Endothelial cell (in vitro differentiated cells): Measurements from ENCODE around the gene GALNT2. TPM values are rescaled to one million over a fixed set of nuclear protein-coding genes. Genes with fewer than 3 reads are reported as not detected.

Experiments
- DNase-seq: peaks from one replicate; pipeline ENCODE4 v3.0.0; 2021; ENCODE audit warnings: low spot score
- H3K27ac Mint-ChIP-seq: one replicate; pipeline ENCODE4 v1.8.0; 2021; ENCODE audit warnings: mixed read lengths, inconsistent platforms; ENCODE audit not compliant: unreplicated experiment
- H3K27me3 Mint-ChIP-seq: one replicate; pipeline ENCODE4 v1.8.0; 2021; ENCODE audit warnings: mild to moderate bottlenecking, moderate library complexity, mixed read lengths, inconsistent platforms; ENCODE audit not compliant: unreplicated experiment
- H3K36me3 Mint-ChIP-seq: one replicate; pipeline ENCODE4 v1.8.0; 2021; ENCODE audit warnings: mild to moderate bottlenecking, low read depth, mixed read lengths, inconsistent platforms; ENCODE audit not compliant: unreplicated experiment
- H3K4me1 Mint-ChIP-seq: one replicate; pipeline ENCODE4 v1.8.0; 2021; ENCODE audit warnings: mild to moderate bottlenecking, mixed read lengths, inconsistent platforms; ENCODE audit not compliant: unreplicated experiment
- H3K4me3 Mint-ChIP-seq: one replicate; pipeline ENCODE4 v1.8.0; 2021; ENCODE audit warnings: mild to moderate bottlenecking, mixed read lengths, inconsistent platforms; ENCODE audit not compliant: unreplicated experiment
- H3K9me3 Mint-ChIP-seq: one replicate; pipeline ENCODE4 v1.8.0; 2021; ENCODE audit warnings: mixed read lengths, inconsistent platforms; ENCODE audit not compliant: unreplicated experiment
- total RNA-seq: library from RNA; stranded (reverse); fragmentation: NEBNext Ultra II Directional; extraction: Animal tissue kit (Norgen Biotek cat#: 25700); gene quantifications from one replicate; pipeline ENCODE4 v1.2.1, GENCODE V29; 2021; ENCODE audit not compliant: unreplicated experiment
- TF ChIP-seq, protein P1 (sequence below): fragments of 200-600 bp; sonication (generic); IDR thresholded peaks from one replicate; pipeline ENCODE4 v1.5.0; 2021; ENCODE audit warnings: antibody characterized with exemption; ENCODE audit not compliant: unreplicated experiment

Gene GALNT2
- total RNA-seq, 1 donor from 2014 or later = 74.8 TPM

GRCh38 chr1:230157420-230158390, 90.7 kb downstream of the GALNT2 start:
- peaks cover 4% of the 10 kb centered on the region for H3K9me3 Mint-ChIP-seq
- H3K27ac Mint-ChIP-seq = no peak overlapping the region
- peaks cover 5% of the 10 kb centered on the region for H3K27me3 Mint-ChIP-seq
- no peak overlapping the region for H3K4me3 Mint-ChIP-seq
- TF ChIP-seq, protein P1, sequence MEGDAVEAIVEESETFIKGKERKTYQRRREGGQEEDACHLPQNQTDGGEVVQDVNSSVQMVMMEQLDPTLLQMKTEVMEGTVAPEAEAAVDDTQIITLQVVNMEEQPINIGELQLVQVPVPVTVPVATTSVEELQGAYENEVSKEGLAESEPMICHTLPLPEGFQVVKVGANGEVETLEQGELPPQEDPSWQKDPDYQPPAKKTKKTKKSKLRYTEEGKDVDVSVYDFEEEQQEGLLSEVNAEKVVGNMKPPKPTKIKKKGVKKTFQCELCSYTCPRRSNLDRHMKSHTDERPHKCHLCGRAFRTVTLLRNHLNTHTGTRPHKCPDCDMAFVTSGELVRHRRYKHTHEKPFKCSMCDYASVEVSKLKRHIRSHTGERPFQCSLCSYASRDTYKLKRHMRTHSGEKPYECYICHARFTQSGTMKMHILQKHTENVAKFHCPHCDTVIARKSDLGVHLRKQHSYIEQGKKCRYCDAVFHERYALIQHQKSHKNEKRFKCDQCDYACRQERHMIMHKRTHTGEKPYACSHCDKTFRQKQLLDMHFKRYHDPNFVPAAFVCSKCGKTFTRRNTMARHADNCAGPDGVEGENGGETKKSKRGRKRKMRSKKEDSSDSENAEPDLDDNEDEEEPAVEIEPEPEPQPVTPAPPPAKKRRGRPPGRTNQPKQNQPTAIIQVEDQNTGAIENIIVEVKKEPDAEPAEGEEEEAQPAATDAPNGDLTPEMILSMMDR = no peak
- H3K4me1 Mint-ChIP-seq = peaks cover 16% of the 10 kb centered on the region
- peaks cover 3% of the 10 kb centered on the region for H3K36me3 Mint-ChIP-seq
- no peak for DNase-seq

DNA sequence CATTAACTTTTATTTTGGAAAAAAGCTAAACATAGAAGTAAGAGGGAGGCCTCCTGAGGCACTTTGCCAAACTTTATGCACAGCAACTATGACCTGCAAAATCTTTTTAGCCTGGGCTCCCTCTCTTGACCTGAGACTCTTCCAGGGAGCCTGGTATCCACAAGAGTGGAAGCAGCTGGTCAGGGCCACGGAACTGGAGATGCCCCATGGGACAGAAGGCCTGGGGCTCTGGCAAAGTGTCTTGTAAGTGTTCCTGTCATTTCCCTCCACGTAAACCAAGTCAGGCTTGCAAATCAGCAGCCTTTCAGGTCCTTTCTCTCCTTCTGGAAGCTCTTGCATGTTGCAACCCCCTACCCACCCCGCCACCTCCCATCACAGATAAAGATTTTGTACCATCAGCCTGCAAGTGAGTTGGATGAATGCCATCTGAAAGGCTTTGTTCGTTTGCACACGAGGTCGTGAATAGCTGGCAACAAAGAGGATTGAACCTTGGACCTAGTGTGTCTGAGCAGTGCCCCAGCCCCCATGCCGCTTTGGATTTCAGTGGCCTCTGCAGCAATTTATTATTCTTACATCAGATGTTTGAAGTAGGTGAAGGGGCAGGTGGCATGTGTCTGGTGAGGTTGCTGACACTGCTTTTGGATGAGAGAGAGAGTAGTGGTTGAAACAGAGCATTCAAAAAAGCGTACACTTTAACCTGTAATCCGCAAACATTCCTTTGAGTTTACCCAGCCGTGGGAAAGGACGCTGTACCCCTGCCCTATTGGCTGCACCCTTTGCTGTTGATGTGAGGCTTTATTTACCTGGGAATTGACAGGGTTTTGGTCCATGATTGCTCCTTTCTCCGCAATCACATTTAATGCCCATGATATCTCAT, 91.6 kb downstream of the GALNT2 start:
- no peak for DNase-seq
- H3K4me1 Mint-ChIP-seq = peaks cover 16% of the 10 kb centered on the region

GRCh38 chr1:230159580-230159979, 92.5 kb downstream of the GALNT2 start:
- Mint-ChIP-seq H3K36me3 (peaks cover 3% of the 10 kb centered on the region), H3K9me3 (peaks cover 4% of the 10 kb centered on the region), H3K4me1 (peaks cover 14% of the 10 kb centered on the region), H3K4me3 (no peak overlapping the region), H3K27ac (no peak overlapping the region), H3K27me3 (peaks cover 5% of the 10 kb centered on the region)
- TF ChIP-seq, protein P1 = no peak
- DNase-seq = no peak

More for the DNA sequence above, 91.6 kb downstream of the GALNT2 start:
- TF ChIP-seq, protein P1 = no peak
- Mint-ChIP-seq H3K27ac (no peak overlapping the region), H3K36me3 (peaks cover 3% of the 10 kb centered on the region), H3K9me3 (peaks cover 4% of the 10 kb centered on the region), H3K4me3 (no peak overlapping the region), H3K27me3 (peaks cover 5% of the 10 kb centered on the region)

- Mint-ChIP-seq H3K27ac (no peak overlapping the region), H3K4me1 (peaks cover 14% of the 10 kb centered on the region), H3K9me3 (peaks cover 4% of the 10 kb centered on the region), H3K4me3 (no peak overlapping the region), H3K36me3 (no peaks in the 10 kb centered on the region), H3K27me3 (peaks cover 5% of the 10 kb centered on the region)
- TF ChIP-seq, protein P1 = no peak
- no peak for DNase-seq
These were observed 94.1 kb downstream of the GALNT2 start for GRCh38 chr1:230160957-230161771.
